ENCODE data around the gene NPM1. TPM values are rescaled to one million over a fixed set of nuclear protein-coding genes. Genes with fewer than 3 reads are reported as not detected.
"Not testable (repeated sequence)": the region's sequence is repeated elsewhere in the genome, so short reads cannot be mapped to it uniquely, and the experiment has no call there.

The NPM1 gene
- 802 and 836 TPM in 2 replicates for total RNA-seq
- 749 TPM for polyA plus RNA-seq (2012)

- DNase-seq (ENCODE audit: low read depth) = peak; percentile 98
Observed at GRCh38 chr5:171387345-171387969, at the start of gene NPM1. Gene NPM1, plus strand, starts transcription at chr5:171387849. Its CDS starts 100 bp downstream, at chr5:171387949.

GRCh38 chr5:171340042-171340441, 47.6 kb upstream of the NPM1 start:
- no peak for DNase-seq (ENCODE audit: low read depth)

GRCh38 chr5:171340491-171340890, 47.2 kb upstream of the NPM1 start:
- no peak for DNase-seq (ENCODE audit: low read depth)

GRCh38 chr5:171342362-171343111, 45.1 kb upstream of the NPM1 start:
- peak; percentile 61 for DNase-seq (ENCODE audit: low read depth)

- DNase-seq (ENCODE audit: low read depth) = no peak
Observed at GRCh38 chr5:171344936-171345608, 42.6 kb upstream of the NPM1 start.

GRCh38 chr5:171351536-171352073, 36.0 kb upstream of the NPM1 start:
- no peak for DNase-seq (ENCODE audit: low read depth)

GRCh38 chr5:171355302-171355724, 32.3 kb upstream of the NPM1 start:
- DNase-seq (ENCODE audit: low read depth) = no peak

GRCh38 chr5:171357843-171358242, 29.8 kb upstream of the NPM1 start:
- no peak for DNase-seq (ENCODE audit: low read depth)

GRCh38 chr5:171361151-171361550, 26.5 kb upstream of the NPM1 start:
- not testable (repeated sequence) for DNase-seq (ENCODE audit: low read depth)

- not testable (repeated sequence) for DNase-seq (ENCODE audit: low read depth)
Observed at GRCh38 chr5:171363249-171363648, 24.4 kb upstream of the NPM1 start.

- no peak for DNase-seq (ENCODE audit: low read depth)
Observed at GRCh38 chr5:171363846-171364245, 23.8 kb upstream of the NPM1 start.

GRCh38 chr5:171365351-171365750, 22.3 kb upstream of the NPM1 start:
- no peak for DNase-seq (ENCODE audit: low read depth)

GRCh38 chr5:171366645-171367044, 21.0 kb upstream of the NPM1 start:
- no peak for DNase-seq (ENCODE audit: low read depth)

- peak; percentile 30 for DNase-seq (ENCODE audit: low read depth)
Observed at GRCh38 chr5:171367424-171368370, 20.0 kb upstream of the NPM1 start.

GRCh38 chr5:171369056-171369455, 18.6 kb upstream of the NPM1 start:
- no peak for DNase-seq (ENCODE audit: low read depth)

GRCh38 chr5:171369898-171370297, 17.8 kb upstream of the NPM1 start:
- DNase-seq (ENCODE audit: low read depth) = no peak

- DNase-seq (ENCODE audit: low read depth) = not testable (repeated sequence)
Observed at GRCh38 chr5:171370881-171371280, 16.8 kb upstream of the NPM1 start.

- no peak for DNase-seq (ENCODE audit: low read depth)
Observed at GRCh38 chr5:171371326-171371725, 16.3 kb upstream of the NPM1 start.

GRCh38 chr5:171379961-171380360, 7.7 kb upstream of the NPM1 start:
- DNase-seq (ENCODE audit: low read depth) = no peak

- not testable (repeated sequence) for DNase-seq (ENCODE audit: low read depth)
Observed at GRCh38 chr5:171384416-171384815, 3.2 kb upstream of the NPM1 start.

GRCh38 chr5:171384999-171385398, 2.6 kb upstream of the NPM1 start:
- DNase-seq (ENCODE audit: low read depth) = not testable (repeated sequence)

All from myocyte (in vitro differentiated cells).